GM12873 (cell line): ENCODE measurements around the gene RAPGEF5.

Experiments
- CTCF ChIP-seq: IDR thresholded peaks from 2 replicates; pipeline ENCODE4 v1.5.1; 2012; ENCODE audit warnings: low read depth, mild to moderate bottlenecking, moderate library complexity, low read length, control low read depth; ENCODE audit not compliant: insufficient read depth; ENCODE audit errors: missing control alignments

Gene RAPGEF5

GRCh38 chr7:22114440-22114981, 242.4 kb downstream of the RAPGEF5 start:
- TF ChIP-seq CTCF, result no peak

GRCh38 chr7:22113041-22113440, 243.9 kb downstream of the RAPGEF5 start:
- no peak for TF ChIP-seq CTCF

- TF ChIP-seq CTCF, result no peak
Observed at GRCh38 chr7:22111661-22112060, 245.3 kb downstream of the RAPGEF5 start.

- TF ChIP-seq CTCF, result no peak
Observed at GRCh38 chr7:22110881-22111280, 246.1 kb downstream of the RAPGEF5 start.

- TF ChIP-seq CTCF, result peak; percentile 75
Observed at GRCh38 chr7:22110227-22110839, 246.6 kb downstream of the RAPGEF5 start.

GRCh38 chr7:22109761-22110160, 247.2 kb downstream of the RAPGEF5 start:
- peak; percentile 68 for TF ChIP-seq CTCF

- no peak for TF ChIP-seq CTCF
Observed at GRCh38 chr7:22108151-22108845, 248.7 kb downstream of the RAPGEF5 start.
